HepG2 (cell line): ENCODE data around the gene LRSAM1. TPM values are rescaled to one million over a fixed set of nuclear protein-coding genes. Genes with fewer than 3 reads are reported as not detected.

Experiments used
- ATAC-seq: fragments of 200-7000 bp; cut with Tn5 transposase; 3 replicates; pipeline ENCODE4 v1.9.1; 2020; ENCODE audit warnings: mild to moderate bottlenecking, moderate library complexity
- BruUV-seq: library from RNA; stranded (reverse); fragments of 400-500 nt; replicated peaks from 2 replicates; lab custom pipeline; 2021; lab: Mats Ljungman, UMichigan
- CTCF ChIA-PET: fragments of 300-600 bp; formaldehyde crosslinking; extraction: SDS; loops from one replicate; lab custom pipeline; 2021; ENCODE audit warnings: low total read pairs, inconsistent platforms, low intra/inter-chr PET ratio; lab: Yijun Ruan, JAX
- POLR2A ChIA-PET: fragments of 350-600 bp; sonication (Branson Sonifier 250); formaldehyde crosslinking; loops from one replicate; lab custom pipeline; 2020; ENCODE audit warnings: antibody characterized with exemption, inconsistent platforms; lab: Yijun Ruan, JAX
- DNase-seq: peaks from one replicate; pipeline ENCODE4 v3.0.0-alpha.2; 2015; ENCODE audit warnings: low spot score
- FAIRE-seq: peaks from 3 replicates; lab custom pipeline; 2011; peaks lifted over from hg19 to GRCh38; lab: Jason Lieb, UNC
- H2AFZ ChIP-seq: one replicate; pipeline ENCODE4 v1.6.1; 2011; ENCODE audit warnings: low read length, inconsistent platforms
- H3K27ac ChIP-seq: fragments of 300-600 bp; 3 replicates; pipeline ENCODE4 v1.8.0; 2011; ENCODE audit warnings: mixed run types, mild to moderate bottlenecking, mixed read lengths, low read length, inconsistent platforms; ENCODE audit not compliant: insufficient read depth; ENCODE audit errors: extremely low read length
- H3K27me3 ChIP-seq, 2 experiments: fragments of 200-600 bp in 1 of 2; 2 replicates in 1 of 2; 3 replicates in 1 of 2; pipeline versions ENCODE4 v1.6.0 to v1.8.0; 2011; ENCODE audit warnings: low read length in 2 of 2, mild to moderate bottlenecking in 2 of 2, moderate library complexity in 2 of 2, inconsistent platforms in 1 of 2; ENCODE audit not compliant: insufficient read depth in 2 of 2, control insufficient read depth in 1 of 2
- H3K36me3 ChIP-seq, 2 experiments: fragments of 200-600 bp in 1 of 2; replicated peaks in 1 of 2; 2 replicates in 1 of 2; 3 replicates in 1 of 2; pipeline versions ENCODE4 v1.5.1 to v1.8.0; 2011; ENCODE audit warnings: low read length in 2 of 2, inconsistent platforms in 1 of 2; ENCODE audit not compliant: insufficient read depth in 2 of 2, control insufficient read depth in 1 of 2
- H3K4me1 ChIP-seq: 2 replicates; pipeline ENCODE4 v1.5.1; 2012; ENCODE audit warnings: low read length, inconsistent platforms; ENCODE audit not compliant: insufficient read depth
- H3K4me2 ChIP-seq: 2 replicates; pipeline ENCODE4 v1.6.0; 2011; ENCODE audit warnings: low read depth, low read length, inconsistent platforms
- H3K4me3 ChIP-seq, 3 experiments: fragments of 200-600 bp in 1 of 3; sonication (generic), shearing (Covaris generic) in 1 of 3; replicated peaks in 1 of 3; 2 replicates each; pipeline ENCODE4 v1.5.1; 2011 to 2016; ENCODE audit warnings: low read length in 3 of 3, inconsistent platforms in 2 of 3, low read depth in 2 of 3, mild to moderate bottlenecking in 2 of 3, control low read depth in 1 of 3, mixed read lengths in 1 of 3; ENCODE audit not compliant: insufficient read depth in 1 of 3
- H3K79me2 ChIP-seq: one replicate; pipeline ENCODE4 v1.6.1; 2011; ENCODE audit warnings: low read length, inconsistent platforms; ENCODE audit not compliant: insufficient read depth
- H3K9ac ChIP-seq: 2 replicates; pipeline ENCODE4 v1.6.0; 2011; ENCODE audit warnings: mild to moderate bottlenecking, low read depth, low read length, inconsistent platforms; ENCODE audit not compliant: insufficient read depth
- H3K9me3 ChIP-seq: 2 replicates; pipeline ENCODE4 v1.5.1; 2012; ENCODE audit warnings: mild to moderate bottlenecking, low read length
- H4K20me1 ChIP-seq: 2 replicates; pipeline ENCODE4 v1.6.0; 2011; ENCODE audit warnings: inconsistent platforms, mild to moderate bottlenecking, low read length, moderate library complexity; ENCODE audit not compliant: insufficient read depth
- AGO1 ChIP-seq: fragments of 200-400 bp; formaldehyde crosslinking; IDR thresholded peaks from 2 replicates; pipeline ENCODE4 v1.6.1; 2017; ENCODE audit warnings: mild to moderate bottlenecking, low read depth, low read length, moderate library complexity; ENCODE audit not compliant: poor library complexity, severe bottlenecking
- CAMTA2 ChIP-seq: sonication (generic); formaldehyde crosslinking; IDR thresholded peaks from 2 replicates; pipeline ENCODE4 v1.4.0; 2020; ENCODE audit warnings: mild to moderate bottlenecking, missing genetic modification reagents, borderline replicate concordance
- CCDC6 ChIP-seq: sonication (generic); formaldehyde crosslinking; IDR thresholded peaks from 2 replicates; pipeline ENCODE4 v1.8.1; 2022; ENCODE audit warnings: mild to moderate bottlenecking, missing genetic modification reagents, moderate library complexity
- FIP1L1 ChIP-seq: fragments of 200-400 bp; formaldehyde crosslinking; IDR thresholded peaks from 2 replicates; pipeline ENCODE4 v1.6.1; 2018; ENCODE audit warnings: low read depth, mild to moderate bottlenecking, low read length, moderate library complexity, borderline replicate concordance; ENCODE audit not compliant: insufficient read depth
- GPBP1L1 ChIP-seq: sonication (generic); formaldehyde crosslinking; IDR thresholded peaks from 2 replicates; pipeline ENCODE4 v1.5.0; 2020; ENCODE audit warnings: mild to moderate bottlenecking, missing genetic modification reagents
- MEF2D ChIP-seq: sonication (generic); formaldehyde crosslinking; IDR thresholded peaks from 2 replicates; pipeline ENCODE4 v1.5.1; 2020; ENCODE audit warnings: mild to moderate bottlenecking, missing genetic modification reagents
- MTF2 ChIP-seq: sonication (generic); formaldehyde crosslinking; IDR thresholded peaks from 2 replicates; pipeline ENCODE4 v1.5.0; 2020; ENCODE audit warnings: missing genetic modification reagents, borderline replicate concordance
- NR0B2 ChIP-seq: sonication (generic); formaldehyde crosslinking; IDR thresholded peaks from 2 replicates; pipeline ENCODE4 v1.4.0; 2020; ENCODE audit warnings: mild to moderate bottlenecking, missing genetic modification reagents
- POLR2A ChIP-seq, 2 experiments: IDR thresholded peaks; 2 replicates each; pipeline ENCODE4 v1.6.1; 2011; ENCODE audit warnings: low read depth in 2 of 2, low read length in 2 of 2, mild to moderate bottlenecking in 1 of 2, moderate library complexity in 1 of 2; ENCODE audit not compliant: insufficient read depth in 1 of 2
- RBFOX2 ChIP-seq: fragments of 200-400 bp; formaldehyde crosslinking; IDR thresholded peaks from 2 replicates; pipeline ENCODE4 v1.6.1; 2017; ENCODE audit warnings: low read depth, mild to moderate bottlenecking, low read length
- SMAD3 ChIP-seq: sonication (generic); formaldehyde crosslinking; IDR thresholded peaks from 2 replicates; pipeline ENCODE4 v1.4.0; 2020; ENCODE audit warnings: missing genetic modification reagents
- ZBTB44 ChIP-seq: sonication (generic); formaldehyde crosslinking; IDR thresholded peaks from 2 replicates; pipeline ENCODE4 v1.4.0; 2020; ENCODE audit warnings: missing genetic modification reagents
- ZC3H13 ChIP-seq: sonication (generic); formaldehyde crosslinking; IDR thresholded peaks from 2 replicates; pipeline ENCODE4 v1.8.1; 2023; ENCODE audit warnings: mild to moderate bottlenecking, missing genetic modification reagents, moderate library complexity
- ZGPAT ChIP-seq: IDR thresholded peaks from 2 replicates; pipeline ENCODE4 v1.6.1; 2016; ENCODE audit warnings: mild to moderate bottlenecking
- ZNF598 ChIP-seq: sonication (generic); formaldehyde crosslinking; IDR thresholded peaks from 2 replicates; pipeline ENCODE4 v1.5.1; 2020; ENCODE audit warnings: mild to moderate bottlenecking, missing genetic modification reagents, borderline replicate concordance
- ZNF629 ChIP-seq: sonication (generic); formaldehyde crosslinking; conservative IDR thresholded peaks from 2 replicates; pipeline ENCODE4 v1.5.0; 2020; ENCODE audit warnings: missing genetic modification reagents
- ZNF784 ChIP-seq: sonication (generic); formaldehyde crosslinking; IDR thresholded peaks from 2 replicates; pipeline ENCODE4 v1.5.1; 2020; ENCODE audit warnings: missing genetic modification reagents, mild to moderate bottlenecking, borderline replicate concordance
- WGBS: methylation state at CpG from one replicate; pipeline ENCODE4 v1.1.6; 2017; ENCODE audit warnings: low lambda C conversion rate; 5-methylcytosine and 5-hydroxymethylcytosine counted together
- in situ Hi-C: cut with HindIII; loops from 2 replicates; pipeline ENCODE4 v1.10.0; 2017; ENCODE audit warnings: low pct_unique_long_range_greater_than_20kb; ENCODE audit not compliant: extremely low pct_ligation_motif_present
- intact Hi-C: fragments of 100-400 bp; cut with micrococcal nuclease; formaldehyde crosslinking; loops from one replicate; pipeline ENCODE4 v1.10.0; 2022; ENCODE audit not compliant: unreplicated experiment
- polyA plus RNA-seq, 8 experiments: library from polyadenylated mRNA; depleted of rRNA in 3 of 8; stranded (reverse) in 7 of 8; unstranded in 1 of 8; fragments of >200 nt; fragmentation: Illumina TruSeq in 4 of 8; extraction: Trizol in 4 of 8; gene quantifications; 2 replicates each; pipeline versions ENCODE4 v1.2.1 to v1.2.3, GENCODE V29; 2011 to 2016; ENCODE audit warnings: low read depth in 4 of 8, missing spikeins in 1 of 8, mixed read lengths in 1 of 8; ENCODE audit not compliant: insufficient read depth in 1 of 8
- total RNA-seq, 5 experiments: library from RNA; depleted of rRNA; stranded (reverse); fragments of >200 nt; fragmentation: Illumina TruSeq; extraction: Trizol; gene quantifications; 2 replicates each; pipeline ENCODE4 v1.2.3, GENCODE V29; 2016; ENCODE audit warnings: low read depth in 1 of 5

Gene LRSAM1
- total and polyA plus RNA-seq, 2 of the 13 experiments (the other 11 are each of a cell fraction or from before 2014, with no cell fraction given) = 8.7 to 10.2 TPM

GRCh38 chr9:127444921-127445850, 6.1 kb upstream of the LRSAM1 start:
- no peaks in the 10 kb centered on the region for H3K9me3 ChIP-seq
- H3K4me3 ChIP-seq = no peak overlapping the region
- POLR2A ChIA-PET = interaction anchor here (0.6 to 2.3 kb wide), 2 partner anchors 21 to 22 kb away, joined by 3 to 10 read pairs; partner anchors contain the start of gene ZNF79
- intact Hi-C loops (no loop called here), in situ Hi-C loops (no loop called here)
- CTCF ChIA-PET = no interaction called here
- ATAC-seq = peak; percentile 5; the same call in 2 of the 3 replicates
- no peak overlapping the region for H3K4me2 ChIP-seq
- no peak for DNase-seq
- H2AFZ ChIP-seq = no peak overlapping the region
- peaks cover 37% of the 10 kb centered on the region for H4K20me1 ChIP-seq
- H3K4me1 ChIP-seq = peaks cover 22% of the 10 kb centered on the region
- H3K27ac ChIP-seq = no peak overlapping the region
- no peak for FAIRE-seq
- peaks cover 23% of the 10 kb centered on the region for H3K79me2 ChIP-seq
- H3K9ac ChIP-seq = no peak overlapping the region
- BruUV-seq = TSS peak; percentile 41
- H3K36me3 ChIP-seq = peaks cover 16 to 81% of the 10 kb centered on the region in 2 experiments
- 98% methylated on average over 15 of the region's 15 CpGs for WGBS
- H3K27me3 ChIP-seq = no peaks in the 10 kb centered on the region; a peak in 1 of 5 replicates
- no peak for TF ChIP-seq ZNF629
- no peak for TF ChIP-seq FIP1L1
- TF ChIP-seq CAMTA2 (CRISPR knock-in tag) = no peak
- TF ChIP-seq AGO1 = no peak
- TF ChIP-seq RBFOX2 = peak; percentile 55; the same call in 1 of the 2 replicates
- TF ChIP-seq MEF2D = no peak
- TF ChIP-seq GPBP1L1 = no peak
- peak in 1 of 2 experiments; percentile 21; a peak in 1 of 4 replicates for TF ChIP-seq POLR2A (IDR thresholded peaks at IDR 0.05; ENCODE audit: insufficient read depth in 1 of 2, low read depth in 2 of 2, low read length in 2 of 2)
- TF ChIP-seq ZGPAT (CRISPR knock-in tag) = no peak
- TF ChIP-seq SMAD3 = no peak
- no peak for TF ChIP-seq NR0B2 (CRISPR knock-in tag)
- peak; percentile 22; the same call in 1 of the 2 replicates for TF ChIP-seq ZNF784
- TF ChIP-seq MTF2 (CRISPR knock-in tag) = no peak
- TF ChIP-seq ZNF598 = no peak
- TF ChIP-seq CCDC6 = no peak
- no peak for TF ChIP-seq ZBTB44 (CRISPR knock-in tag)
- no peak for TF ChIP-seq ZC3H13 (CRISPR knock-in tag)
